GM10266 (cell line): ENCODE results near the gene PSTPIP1.

Source experiments
- DNase-seq: peaks from one replicate; pipeline ENCODE4 v3.0.0; 2012; ENCODE audit errors: extremely low spot score
- CTCF ChIP-seq: IDR thresholded peaks from 2 replicates; pipeline ENCODE4 v1.5.1; 2012; ENCODE audit warnings: mild to moderate bottlenecking, low read depth; ENCODE audit not compliant: control insufficient read depth, insufficient read depth; ENCODE audit errors: missing control alignments

The PSTPIP1 gene

GRCh38 chr15:76994971-76995945 lies at the start of gene PSTPIP1:
PSTPIP1 (plus strand) TSS chr15:76995126; CDS start chr15:76995574, 448 bp downstream.
- no peak for TF ChIP-seq CTCF
- DNase-seq: no peak

- TF ChIP-seq CTCF: no peak
- DNase-seq: no peak
Measured at GRCh38 chr15:76945494-76946093, 49.3 kb upstream of the PSTPIP1 start.

- TF ChIP-seq CTCF: no peak
Measured at GRCh38 chr15:76947454-76947853, 47.5 kb upstream of the PSTPIP1 start.

GRCh38 chr15:76951220-76951619 lies 43.7 kb upstream of the PSTPIP1 start:
- no peak for TF ChIP-seq CTCF
- DNase-seq: no peak

More at GRCh38 chr15:76947454-76947853, 47.5 kb upstream of the PSTPIP1 start:
- DNase-seq: no peak

- DNase-seq: no peak
- TF ChIP-seq CTCF: no peak
Measured at GRCh38 chr15:76953913-76954312, 41.0 kb upstream of the PSTPIP1 start.

GRCh38 chr15:76954744-76955143 lies 40.2 kb upstream of the PSTPIP1 start:
- DNase-seq: no peak
- TF ChIP-seq CTCF: no peak
